ENCODE data around the gene SLMAP. TPM values are rescaled to one million over a fixed set of nuclear protein-coding genes. Genes with fewer than 3 reads are reported as not detected.

The SLMAP gene
- total and polyA plus RNA-seq, 11 donors = 96.4 to 534 (median 269) TPM

- H3K27ac ChIP-seq = peak overlapping the region in 11 of 12 donors; percentile 23 to 78 (median 56)
- peaks cover 6 to 36% (median 25%) of the 10 kb centered on the region in 12 donors for H3K4me1 ChIP-seq
- ATAC-seq = peak in 3 of 4 donors; percentile 12 to 43 (median 34)
- H3K36me3 ChIP-seq = peaks cover 0 to 2% (median 0%) of the 10 kb centered on the region in 9 donors
- intact Hi-C loops (cut with DNase I) = no loop called here
- WGBS, 4 donors = 68 to 77% (median 71%) methylated on average over 8 of the region's 8 CpGs
- H3K27me3 ChIP-seq = no peaks in the 10 kb centered on the region
- TF ChIP-seq CTCF (IDR thresholded peaks at IDR 0.05) (no peak), POLR2A (IDR thresholded peaks at IDR 0.05) (no peak)
- peaks cover 0 to 6% (median 0%) of the 10 kb centered on the region in 12 donors for H3K9me3 ChIP-seq
- no peak for DNase-seq
- no peak overlapping the region for H3K4me3 ChIP-seq
These were observed 187.7 kb downstream of the SLMAP start for GRCh38 chr3:57943525-57944495.

GRCh38 chr3:57946970-57947381 lies 190.9 kb downstream of the SLMAP start:
- intact Hi-C loops (cut with DNase I) = no loop called here
- Histone ChIP-seq H3K27ac (peak overlapping the region in 1 of 12 donors; percentile 92), H3K4me1 (peaks cover 14 to 58% (median 46%) of the 10 kb centered on the region in 12 donors), H3K36me3 (no peaks in the 10 kb centered on the region), H3K4me3 (no peak overlapping the region), H3K9me3 (no peaks in the 10 kb centered on the region), H3K27me3 (no peaks in the 10 kb centered on the region)
- DNase-seq = no peak
- 82 to 91% (median 87%) methylated on average over 5 of the region's 5 CpGs for WGBS, 4 donors
- ATAC-seq = no peak
- TF ChIP-seq CTCF (IDR thresholded peaks at IDR 0.05) (no peak), POLR2A (IDR thresholded peaks at IDR 0.05) (no peak)

GRCh38 chr3:57948080-57948671 lies 192.1 kb downstream of the SLMAP start:
- intact Hi-C loops (cut with DNase I) = no loop called here
- H3K36me3 ChIP-seq = no peaks in the 10 kb centered on the region
- H3K9me3 ChIP-seq = no peaks in the 10 kb centered on the region
- TF ChIP-seq CTCF (IDR thresholded peaks at IDR 0.05) = no peak
- no peak for TF ChIP-seq POLR2A (IDR thresholded peaks at IDR 0.05)
- no peak for ATAC-seq
- H3K27me3 ChIP-seq = no peaks in the 10 kb centered on the region
- 61 to 82% (median 78%) methylated on average over 7 to 12 of the region's 12 CpGs for WGBS, 4 donors
- no peak overlapping the region for H3K4me3 ChIP-seq
- DNase-seq = no peak
- peak overlapping the region in 1 of 12 donors; percentile 92 for H3K27ac ChIP-seq
- peaks cover 14 to 58% (median 50%) of the 10 kb centered on the region in 12 donors for H3K4me1 ChIP-seq

- Histone ChIP-seq H3K36me3 (no peaks in the 10 kb centered on the region), H3K27ac (peak overlapping the region in 2 of 12 donors; percentile 92 to 95), H3K27me3 (no peaks in the 10 kb centered on the region), H3K4me1 (peaks cover 9 to 56% (median 47%) of the 10 kb centered on the region in 12 donors), H3K4me3 (no peak overlapping the region), H3K9me3 (no peaks in the 10 kb centered on the region)
- 83 to 91% (median 86%) methylated on average over 9 of the region's 9 CpGs for WGBS, 4 donors
- no peak for ATAC-seq
- intact Hi-C loops (cut with DNase I) = no loop called here
- DNase-seq = no peak
- TF ChIP-seq CTCF (IDR thresholded peaks at IDR 0.05) = no peak
- TF ChIP-seq POLR2A (IDR thresholded peaks at IDR 0.05) = no peak
These were observed 192.7 kb downstream of the SLMAP start for GRCh38 chr3:57948781-57949242.
